ENCODE results near the gene CARD10. TPM values are rescaled to one million over a fixed set of nuclear protein-coding genes. Genes with fewer than 3 reads are reported as not detected.
A peak's percentile ranks its signal among the peaks of the same experiment; 100 is the strongest.

Gene CARD10
- total and polyA plus RNA-seq, 2 of the 13 experiments (the other 11 are each of a cell fraction or from before 2014, with no cell fraction given) = 35.2 to 55.8 TPM

DNA sequence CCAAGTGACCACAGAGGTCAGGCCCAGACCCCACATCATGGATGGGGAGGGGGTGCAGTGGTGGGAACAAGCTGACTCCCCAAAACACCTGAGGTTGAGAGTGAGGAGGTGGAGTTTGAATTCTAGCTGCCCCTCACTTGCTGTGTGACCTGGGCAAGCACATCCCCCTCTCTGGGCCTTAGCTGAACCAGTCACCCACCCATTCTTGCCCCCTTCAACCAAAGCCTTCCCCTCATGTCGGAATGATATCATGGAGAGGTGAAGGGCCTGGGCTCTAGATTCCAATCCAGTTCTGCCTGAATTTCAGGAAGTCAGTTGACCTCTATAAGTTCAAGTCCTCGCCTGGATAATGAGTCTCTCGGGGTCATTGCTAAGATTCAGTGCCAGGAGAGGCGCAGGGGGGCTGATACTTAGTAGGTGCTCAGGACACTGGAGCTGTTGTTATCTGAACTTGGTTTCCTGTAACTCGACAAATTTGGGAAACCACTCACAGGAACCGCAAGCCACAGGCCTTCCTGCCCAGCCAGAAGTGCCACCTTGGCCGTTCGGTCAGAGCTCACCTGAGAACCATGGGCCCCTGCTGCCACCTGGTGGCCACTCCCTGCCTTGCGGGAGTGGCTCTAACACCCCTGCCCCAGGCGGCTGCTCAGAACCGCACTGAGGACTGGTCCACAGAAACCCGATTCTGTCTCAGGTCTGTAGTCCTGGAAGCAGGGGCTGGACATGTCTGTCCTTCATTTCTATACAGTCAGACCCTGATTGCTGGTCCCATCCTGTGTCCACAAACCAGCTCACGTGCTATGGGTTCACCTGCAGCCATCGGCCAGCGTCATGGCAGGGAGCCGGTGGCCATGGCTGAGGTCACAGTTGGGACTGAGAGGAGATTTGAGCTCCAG, 47.9 kb upstream of the CARD10 start (continued):
- TF ChIP-seq, protein P1, sequence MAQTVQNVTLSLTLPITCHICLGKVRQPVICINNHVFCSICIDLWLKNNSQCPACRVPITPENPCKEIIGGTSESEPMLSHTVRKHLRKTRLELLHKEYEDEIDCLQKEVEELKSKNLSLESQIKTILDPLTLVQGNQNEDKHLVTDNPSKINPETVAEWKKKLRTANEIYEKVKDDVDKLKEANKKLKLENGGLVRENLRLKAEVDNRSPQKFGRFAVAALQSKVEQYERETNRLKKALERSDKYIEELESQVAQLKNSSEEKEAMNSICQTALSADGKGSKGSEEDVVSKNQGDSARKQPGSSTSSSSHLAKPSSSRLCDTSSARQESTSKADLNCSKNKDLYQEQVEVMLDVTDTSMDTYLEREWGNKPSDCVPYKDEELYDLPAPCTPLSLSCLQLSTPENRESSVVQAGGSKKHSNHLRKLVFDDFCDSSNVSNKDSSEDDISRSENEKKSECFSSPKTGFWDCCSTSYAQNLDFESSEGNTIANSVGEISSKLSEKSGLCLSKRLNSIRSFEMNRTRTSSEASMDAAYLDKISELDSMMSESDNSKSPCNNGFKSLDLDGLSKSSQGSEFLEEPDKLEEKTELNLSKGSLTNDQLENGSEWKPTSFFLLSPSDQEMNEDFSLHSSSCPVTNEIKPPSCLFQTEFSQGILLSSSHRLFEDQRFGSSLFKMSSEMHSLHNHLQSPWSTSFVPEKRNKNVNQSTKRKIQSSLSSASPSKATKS (CRISPR knock-in tag; IDR thresholded peaks at IDR 0.05) = no peak
- TF ChIP-seq, protein P2, sequence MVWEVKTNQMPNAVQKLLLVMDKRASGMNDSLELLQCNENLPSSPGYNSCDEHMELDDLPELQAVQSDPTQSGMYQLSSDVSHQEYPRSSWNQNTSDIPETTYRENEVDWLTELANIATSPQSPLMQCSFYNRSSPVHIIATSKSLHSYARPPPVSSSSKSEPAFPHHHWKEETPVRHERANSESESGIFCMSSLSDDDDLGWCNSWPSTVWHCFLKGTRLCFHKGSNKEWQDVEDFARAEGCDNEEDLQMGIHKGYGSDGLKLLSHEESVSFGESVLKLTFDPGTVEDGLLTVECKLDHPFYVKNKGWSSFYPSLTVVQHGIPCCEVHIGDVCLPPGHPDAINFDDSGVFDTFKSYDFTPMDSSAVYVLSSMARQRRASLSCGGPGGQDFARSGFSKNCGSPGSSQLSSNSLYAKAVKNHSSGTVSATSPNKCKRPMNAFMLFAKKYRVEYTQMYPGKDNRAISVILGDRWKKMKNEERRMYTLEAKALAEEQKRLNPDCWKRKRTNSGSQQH (CRISPR knock-in tag; IDR thresholded peaks at IDR 0.05; ENCODE audit: low read depth) = peak; percentile 70; the same call in 1 of the 2 replicates
- TF ChIP-seq, protein P3, sequence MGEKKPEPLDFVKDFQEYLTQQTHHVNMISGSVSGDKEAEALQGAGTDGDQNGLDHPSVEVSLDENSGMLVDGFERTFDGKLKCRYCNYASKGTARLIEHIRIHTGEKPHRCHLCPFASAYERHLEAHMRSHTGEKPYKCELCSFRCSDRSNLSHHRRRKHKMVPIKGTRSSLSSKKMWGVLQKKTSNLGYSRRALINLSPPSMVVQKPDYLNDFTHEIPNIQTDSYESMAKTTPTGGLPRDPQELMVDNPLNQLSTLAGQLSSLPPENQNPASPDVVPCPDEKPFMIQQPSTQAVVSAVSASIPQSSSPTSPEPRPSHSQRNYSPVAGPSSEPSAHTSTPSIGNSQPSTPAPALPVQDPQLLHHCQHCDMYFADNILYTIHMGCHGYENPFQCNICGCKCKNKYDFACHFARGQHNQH (CRISPR knock-in tag; IDR thresholded peaks at IDR 0.05) = peak; percentile 81; the same call in 1 of the 2 replicates
- TF ChIP-seq DPF2 (CRISPR knock-in tag; IDR thresholded peaks at IDR 0.05; ENCODE audit: borderline replicate concordance, low read depth) (no peak), ZNF879 (CRISPR knock-in tag; IDR thresholded peaks at IDR 0.05) (no peak), ZNF839 (CRISPR knock-in tag; IDR thresholded peaks at IDR 0.05; ENCODE audit: borderline replicate concordance) (0 out of 2 replicates have a peak, but pooled peaks have one; percentile 48), THYN1 (CRISPR knock-in tag; IDR thresholded peaks at IDR 0.05; ENCODE audit: borderline replicate concordance, low read depth) (no peak), CENPX (CRISPR knock-in tag; IDR thresholded peaks at IDR 0.05) (no peak), ZSCAN20 (CRISPR knock-in tag; IDR thresholded peaks at IDR 0.05; ENCODE audit: borderline replicate concordance) (no peak), NR2F1 (CRISPR knock-in tag; IDR thresholded peaks at IDR 0.05) (no peak), DR1 (CRISPR knock-in tag; IDR thresholded peaks at IDR 0.05) (no peak)
- TF ChIP-seq, protein P4, sequence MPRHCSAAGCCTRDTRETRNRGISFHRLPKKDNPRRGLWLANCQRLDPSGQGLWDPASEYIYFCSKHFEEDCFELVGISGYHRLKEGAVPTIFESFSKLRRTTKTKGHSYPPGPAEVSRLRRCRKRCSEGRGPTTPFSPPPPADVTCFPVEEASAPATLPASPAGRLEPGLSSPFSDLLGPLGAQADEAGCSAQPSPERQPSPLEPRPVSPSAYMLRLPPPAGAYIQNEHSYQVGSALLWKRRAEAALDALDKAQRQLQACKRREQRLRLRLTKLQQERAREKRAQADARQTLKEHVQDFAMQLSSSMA (CRISPR knock-in tag; IDR thresholded peaks at IDR 0.05) = no peak
- TF ChIP-seq, protein P5, sequence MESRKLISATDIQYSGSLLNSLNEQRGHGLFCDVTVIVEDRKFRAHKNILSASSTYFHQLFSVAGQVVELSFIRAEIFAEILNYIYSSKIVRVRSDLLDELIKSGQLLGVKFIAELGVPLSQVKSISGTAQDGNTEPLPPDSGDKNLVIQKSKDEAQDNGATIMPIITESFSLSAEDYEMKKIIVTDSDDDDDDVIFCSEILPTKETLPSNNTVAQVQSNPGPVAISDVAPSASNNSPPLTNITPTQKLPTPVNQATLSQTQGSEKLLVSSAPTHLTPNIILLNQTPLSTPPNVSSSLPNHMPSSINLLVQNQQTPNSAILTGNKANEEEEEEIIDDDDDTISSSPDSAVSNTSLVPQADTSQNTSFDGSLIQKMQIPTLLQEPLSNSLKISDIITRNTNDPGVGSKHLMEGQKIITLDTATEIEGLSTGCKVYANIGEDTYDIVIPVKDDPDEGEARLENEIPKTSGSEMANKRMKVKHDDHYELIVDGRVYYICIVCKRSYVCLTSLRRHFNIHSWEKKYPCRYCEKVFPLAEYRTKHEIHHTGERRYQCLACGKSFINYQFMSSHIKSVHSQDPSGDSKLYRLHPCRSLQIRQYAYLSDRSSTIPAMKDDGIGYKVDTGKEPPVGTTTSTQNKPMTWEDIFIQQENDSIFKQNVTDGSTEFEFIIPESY (CRISPR knock-in tag; IDR thresholded peaks at IDR 0.05) = peak; percentile 84
- TF ChIP-seq, protein P6, sequence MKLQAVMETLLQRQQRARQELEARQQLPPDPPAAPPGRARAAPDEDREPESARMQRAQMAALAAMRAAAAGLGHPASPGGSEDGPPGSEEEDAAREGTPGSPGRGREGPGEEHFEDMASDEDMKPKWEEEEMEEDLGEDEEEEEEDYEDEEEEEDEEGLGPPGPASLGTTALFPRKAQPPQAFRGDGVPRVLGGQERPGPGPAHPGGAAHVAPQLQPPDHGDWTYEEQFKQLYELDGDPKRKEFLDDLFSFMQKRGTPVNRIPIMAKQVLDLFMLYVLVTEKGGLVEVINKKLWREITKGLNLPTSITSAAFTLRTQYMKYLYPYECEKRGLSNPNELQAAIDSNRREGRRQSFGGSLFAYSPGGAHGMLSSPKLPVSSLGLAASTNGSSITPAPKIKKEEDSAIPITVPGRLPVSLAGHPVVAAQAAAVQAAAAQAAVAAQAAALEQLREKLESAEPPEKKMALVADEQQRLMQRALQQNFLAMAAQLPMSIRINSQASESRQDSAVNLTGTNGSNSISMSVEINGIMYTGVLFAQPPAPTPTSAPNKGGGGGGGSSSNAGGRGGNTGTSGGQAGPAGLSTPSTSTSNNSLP (IDR thresholded peaks at IDR 0.05; ENCODE audit: low read depth, low read length) = no peak
- TF ChIP-seq, protein P7, sequence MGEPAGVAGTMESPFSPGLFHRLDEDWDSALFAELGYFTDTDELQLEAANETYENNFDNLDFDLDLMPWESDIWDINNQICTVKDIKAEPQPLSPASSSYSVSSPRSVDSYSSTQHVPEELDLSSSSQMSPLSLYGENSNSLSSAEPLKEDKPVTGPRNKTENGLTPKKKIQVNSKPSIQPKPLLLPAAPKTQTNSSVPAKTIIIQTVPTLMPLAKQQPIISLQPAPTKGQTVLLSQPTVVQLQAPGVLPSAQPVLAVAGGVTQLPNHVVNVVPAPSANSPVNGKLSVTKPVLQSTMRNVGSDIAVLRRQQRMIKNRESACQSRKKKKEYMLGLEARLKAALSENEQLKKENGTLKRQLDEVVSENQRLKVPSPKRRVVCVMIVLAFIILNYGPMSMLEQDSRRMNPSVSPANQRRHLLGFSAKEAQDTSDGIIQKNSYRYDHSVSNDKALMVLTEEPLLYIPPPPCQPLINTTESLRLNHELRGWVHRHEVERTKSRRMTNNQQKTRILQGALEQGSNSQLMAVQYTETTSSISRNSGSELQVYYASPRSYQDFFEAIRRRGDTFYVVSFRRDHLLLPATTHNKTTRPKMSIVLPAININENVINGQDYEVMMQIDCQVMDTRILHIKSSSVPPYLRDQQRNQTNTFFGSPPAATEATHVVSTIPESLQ (CRISPR knock-in tag; conservative IDR thresholded peaks at IDR 0.05) = no peak

Data from HepG2 (cell line).